Right lobe of liver (tissue), 6 donors: ENCODE data around the gene COMT. TPM values are rescaled to one million over a fixed set of nuclear protein-coding genes. Genes with fewer than 3 reads are reported as not detected.
A peak's percentile ranks its signal among the peaks of the same experiment; 100 is the strongest.
"Not testable (repeated sequence)": the region's sequence is repeated elsewhere in the genome, so short reads cannot be mapped to it uniquely, and the experiment has no call there.

Experiments
- ATAC-seq, 4 donors: fragments of 200-7000 bp; cut with Tn5 transposase; one replicate each; pipeline ENCODE4 v1.9.1; 2020; ENCODE audit warnings: mild to moderate bottlenecking in 4 of 4, moderate library complexity in 4 of 4
- DNase-seq, 3 donors: peaks; one replicate each; pipeline ENCODE4 v3.0.0-alpha.2; 2020
- H3K27ac ChIP-seq, 3 donors: fragments of 200-600 bp; one replicate each; pipeline ENCODE4 v1.8.0; 2022
- H3K27me3 ChIP-seq, 2 donors: fragments of 200-600 bp; one replicate each; pipeline ENCODE4 v1.8.0; 2022
- H3K36me3 ChIP-seq, 4 donors: fragments of 200-600 bp; sonication (generic) in 1 of 4; one replicate each; pipeline versions ENCODE4 v1.5.1 to v1.8.0; 2017 to 2022; ENCODE audit warnings: control low read depth in 1 of 4
- H3K4me1 ChIP-seq, 4 donors: fragments of 200-600 bp; sonication (generic) in 1 of 4; one replicate each; pipeline versions ENCODE4 v1.5.1 to v1.8.0; 2017 to 2022; ENCODE audit warnings: control low read depth in 1 of 4
- H3K4me3 ChIP-seq, 3 donors: fragments of 200-600 bp; one replicate each; pipeline ENCODE4 v1.8.0; 2022
- H3K9me3 ChIP-seq, 4 donors: fragments of 200-600 bp; sonication (generic) in 1 of 4; one replicate each; pipeline versions ENCODE4 v1.5.1 to v1.8.0; 2017 to 2022; ENCODE audit warnings: control low read depth in 1 of 4
- CTCF ChIP-seq, 4 donors: fragments of 200-600 bp in 3 of 4; fragments of 450-650 bp in 1 of 4; IDR thresholded peaks; one replicate each; pipeline versions ENCODE4 v1.5.1 to v1.8.0; 2016 to 2022; ENCODE audit warnings: antibody characterized with exemption in 4 of 4, mild to moderate bottlenecking in 2 of 4
- POLR2A ChIP-seq: fragments of 450-650 bp; IDR thresholded peaks from one replicate; pipeline ENCODE4 v1.6.1; 2017; ENCODE audit warnings: antibody characterized with exemption, mild to moderate bottlenecking
- WGBS: methylation state at CpG from one replicate; pipeline ENCODE4 v1.1.6; 2018; ENCODE audit warnings: low coverage, low lambda C conversion rate; ENCODE audit not compliant: insufficient coverage; ENCODE audit errors: missing lambda C conversion rate; 5-methylcytosine and 5-hydroxymethylcytosine counted together
- intact Hi-C, 2 donors: fragments of 100-400 bp; cut with DNase I; formaldehyde crosslinking; loops; one replicate each; pipeline versions ENCODE4 v1.11.2 to v1.14.1; 2022
- total RNA-seq, 6 experiments: library from RNA; depleted of rRNA in 2 of 6; stranded (reverse); fragments of >200 nt in 2 of 6; fragmentation: NEBNext Ultra II Directional in 3 of 6; extraction: Animal tissue kit (Norgen Biotek cat#: 25700) in 3 of 6; gene quantifications; one replicate each; pipeline versions ENCODE4 v1.1.0 to v1.2.4, GENCODE V29; 2016 to 2023
- donor health status: DM: no; HTN: yes; CAD: no.
- donor health status: DM: no; HTN: no; CAD: no.
- donor health status: DM: no; HTN: no; CAD: no.
- donor health status: DM: no; HTN: yes; CAD: no.
- donor health status: DM: no; HTN: yes; CAD: no.

The COMT gene
- total RNA-seq, 6 experiments from 2014 or later: 144 to 270 (median 200) TPM

GRCh38 chr22:19905347-19906276 lies 36.0 kb upstream of the COMT start:
- intact Hi-C loops: no loop called here
- DNase-seq (no peak), ATAC-seq (no peak)
- no peaks in the 10 kb centered on the region for H3K9me3 ChIP-seq
- H3K36me3 ChIP-seq: peaks cover 0 to 7% (median 0%) of the 10 kb centered on the region in 4 donors
- no peak overlapping the region for H3K4me3 ChIP-seq
- H3K27me3 ChIP-seq: no peaks in the 10 kb centered on the region
- no peaks in the 10 kb centered on the region for H3K4me1 ChIP-seq
- 87% methylated on average over 19 of the region's 22 CpGs for WGBS
- H3K27ac ChIP-seq: no peak overlapping the region
- TF ChIP-seq CTCF (IDR thresholded peaks at IDR 0.05) (no peak), POLR2A (no peak)

DNA sequence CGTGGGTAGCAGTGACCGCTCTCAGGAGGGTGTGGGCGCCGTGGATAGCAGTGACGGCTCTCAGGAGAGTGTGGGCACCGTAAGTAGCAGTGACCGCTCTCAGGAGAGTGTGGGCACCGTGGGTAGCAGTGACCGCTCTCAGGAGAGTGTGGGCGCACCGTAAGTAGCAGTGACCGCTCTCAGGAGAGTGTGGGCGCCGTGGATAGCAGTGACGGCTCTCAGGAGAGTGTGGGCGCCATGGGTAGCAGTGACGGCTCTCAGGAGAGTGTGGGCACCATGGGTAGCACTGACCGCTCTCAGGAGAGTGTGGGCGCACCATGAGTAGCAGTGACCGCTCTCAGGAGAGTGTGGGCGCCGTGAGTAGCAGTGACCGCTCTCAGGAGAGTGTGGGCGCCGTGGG lies 34.7 kb upstream of the COMT start:
- H3K4me1 ChIP-seq, H3K36me3 ChIP-seq, H3K9me3 ChIP-seq, intact Hi-C loops, H3K4me3 ChIP-seq, ATAC-seq, DNase-seq, H3K27me3 ChIP-seq, H3K27ac ChIP-seq: not testable (repeated sequence)
- WGBS: 90% methylated on average over 2 of the region's 25 CpGs

- H3K36me3 ChIP-seq, H3K4me3 ChIP-seq, DNase-seq, H3K9me3 ChIP-seq, H3K27me3 ChIP-seq, intact Hi-C loops, H3K4me1 ChIP-seq, H3K27ac ChIP-seq, ATAC-seq: not testable (repeated sequence)
- 82% methylated on average over 6 of the region's 16 CpGs for WGBS
These were observed 33.7 kb upstream of the COMT start for GRCh38 chr22:19907902-19908301.

GRCh38 chr22:19909350-19910179 lies 32.0 kb upstream of the COMT start:
- ATAC-seq (peak; percentile 90 to 97 (median 94)), DNase-seq (peak; percentile 78 to 83 (median 80))
- no peak overlapping the region for H3K27ac ChIP-seq
- H3K27me3 ChIP-seq: no peaks in the 10 kb centered on the region
- intact Hi-C loops: loop anchor here (5.0 kb wide), 1 partner anchor 177 kb away; no protein-coding TSS in a partner anchor
- peaks cover 0 to 15% (median 3%) of the 10 kb centered on the region in 4 donors for H3K36me3 ChIP-seq
- no peaks in the 10 kb centered on the region for H3K9me3 ChIP-seq
- H3K4me1 ChIP-seq: no peaks in the 10 kb centered on the region
- H3K4me3 ChIP-seq: no peak overlapping the region
- no peak for TF ChIP-seq POLR2A
- peak; percentile 69 to 81 (median 77) for TF ChIP-seq CTCF (IDR thresholded peaks at IDR 0.05)
- 46% methylated on average over 5 of the region's 6 CpGs for WGBS

- ATAC-seq (peak in 1 of 4 donors; percentile 6), DNase-seq (no peak)
- intact Hi-C loops: loop anchor here (5.0 kb wide), 1 partner anchor 178 kb away; no protein-coding TSS in a partner anchor
- no peak for TF ChIP-seq POLR2A
- no peak for TF ChIP-seq CTCF (IDR thresholded peaks at IDR 0.05)
- H3K36me3 ChIP-seq: peaks cover 0 to 22% (median 6%) of the 10 kb centered on the region in 4 donors
- H3K27me3 ChIP-seq: no peaks in the 10 kb centered on the region
- H3K4me1 ChIP-seq: no peaks in the 10 kb centered on the region
- WGBS: 13% methylated on average over 2 of the region's 4 CpGs
- no peak overlapping the region for H3K4me3 ChIP-seq
- no peaks in the 10 kb centered on the region for H3K9me3 ChIP-seq
- H3K27ac ChIP-seq: no peak overlapping the region
These were observed 31.3 kb upstream of the COMT start for GRCh38 chr22:19910180-19910744.
